HEK293T (cell line): ENCODE results near the gene RLN2.

ENCODE experiments used
- CTBP1 ChIP-seq: fragments of 450-650 bp; IDR thresholded peaks from 2 replicates; pipeline ENCODE4 v1.6.1; 2016; ENCODE audit warnings: borderline replicate concordance
- ELF4 ChIP-seq: fragments of 450-650 bp; IDR thresholded peaks from 2 replicates; pipeline ENCODE4 v1.6.1; 2017; ENCODE audit warnings: antibody characterized with exemption
- FOXK2 ChIP-seq: fragments of 450-650 bp; IDR thresholded peaks from 2 replicates; pipeline ENCODE4 v1.6.1; 2016; ENCODE audit warnings: mild to moderate bottlenecking
- FOXM1 ChIP-seq: fragments of 450-650 bp; IDR thresholded peaks from 2 replicates; pipeline ENCODE4 v1.6.1; 2017; ENCODE audit warnings: mild to moderate bottlenecking, borderline replicate concordance
- HDGF ChIP-seq: fragments of 450-650 bp; IDR thresholded peaks from 2 replicates; pipeline ENCODE4 v1.6.1; 2017; ENCODE audit warnings: antibody characterized with exemption, borderline replicate concordance
- LEF1 ChIP-seq: fragments of 450-650 bp; IDR thresholded peaks from 2 replicates; pipeline ENCODE4 v1.6.1; 2017; ENCODE audit warnings: mild to moderate bottlenecking, borderline replicate concordance
- SP1 ChIP-seq: fragments of 450-650 bp; IDR thresholded peaks from 2 replicates; pipeline ENCODE4 v1.6.1; 2017
- ZNF384 ChIP-seq: fragments of 450-650 bp; IDR thresholded peaks from 2 replicates; pipeline ENCODE4 v1.6.1; 2016
- TF ChIP-seq, protein P1 (sequence below): fragments of 450-650 bp; IDR thresholded peaks from 2 replicates; pipeline ENCODE4 v1.6.1; 2016

- TF ChIP-seq ZNF384 (no peak), CTBP1 (no peak), HDGF (no peak), FOXK2 (no peak), FOXM1 (no peak), LEF1 (no peak), SP1 (no peak), ELF4 (no peak)
- TF ChIP-seq, protein P1, sequence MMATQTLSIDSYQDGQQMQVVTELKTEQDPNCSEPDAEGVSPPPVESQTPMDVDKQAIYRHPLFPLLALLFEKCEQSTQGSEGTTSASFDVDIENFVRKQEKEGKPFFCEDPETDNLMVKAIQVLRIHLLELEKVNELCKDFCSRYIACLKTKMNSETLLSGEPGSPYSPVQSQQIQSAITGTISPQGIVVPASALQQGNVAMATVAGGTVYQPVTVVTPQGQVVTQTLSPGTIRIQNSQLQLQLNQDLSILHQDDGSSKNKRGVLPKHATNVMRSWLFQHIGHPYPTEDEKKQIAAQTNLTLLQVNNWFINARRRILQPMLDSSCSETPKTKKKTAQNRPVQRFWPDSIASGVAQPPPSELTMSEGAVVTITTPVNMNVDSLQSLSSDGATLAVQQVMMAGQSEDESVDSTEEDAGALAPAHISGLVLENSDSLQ, result no peak
Measured at GRCh38 chr9:5265939-5266338, 38.6 kb downstream of the RLN2 start.
